ENCODE results near the gene NXN.

The NXN gene

DNA sequence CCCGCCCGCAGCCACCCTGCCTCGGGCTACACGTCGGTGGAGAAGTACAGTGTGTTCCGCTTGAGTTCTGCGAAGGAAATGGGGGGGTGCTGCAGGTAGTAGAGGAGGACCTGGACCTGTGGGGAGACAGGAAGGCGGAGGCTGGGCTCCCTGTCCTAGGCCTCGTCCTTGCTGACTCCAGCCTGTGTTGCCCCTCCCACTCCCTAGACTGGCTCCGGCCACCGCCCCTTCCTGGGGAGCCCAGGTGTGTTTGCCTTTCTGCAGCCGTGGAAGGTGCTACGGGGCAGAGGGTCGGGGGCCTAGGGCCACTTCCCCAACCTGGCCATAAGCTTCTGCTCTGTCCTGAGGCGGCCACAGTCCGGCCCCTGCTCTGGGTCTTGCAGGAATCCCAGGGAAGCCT, 26.5 kb upstream of the NXN start:
- CTCF ChIA-PET = interaction anchor here (1.0 kb wide), 1 partner anchor 9 kb away, joined by 3 read pairs; the partner anchor contains the start of gene TIMM22
- POLR2A ChIA-PET = no interaction called here
- DNase-seq (ENCODE audit: extremely low spot score) = no peak
- TF ChIP-seq, protein P1, sequence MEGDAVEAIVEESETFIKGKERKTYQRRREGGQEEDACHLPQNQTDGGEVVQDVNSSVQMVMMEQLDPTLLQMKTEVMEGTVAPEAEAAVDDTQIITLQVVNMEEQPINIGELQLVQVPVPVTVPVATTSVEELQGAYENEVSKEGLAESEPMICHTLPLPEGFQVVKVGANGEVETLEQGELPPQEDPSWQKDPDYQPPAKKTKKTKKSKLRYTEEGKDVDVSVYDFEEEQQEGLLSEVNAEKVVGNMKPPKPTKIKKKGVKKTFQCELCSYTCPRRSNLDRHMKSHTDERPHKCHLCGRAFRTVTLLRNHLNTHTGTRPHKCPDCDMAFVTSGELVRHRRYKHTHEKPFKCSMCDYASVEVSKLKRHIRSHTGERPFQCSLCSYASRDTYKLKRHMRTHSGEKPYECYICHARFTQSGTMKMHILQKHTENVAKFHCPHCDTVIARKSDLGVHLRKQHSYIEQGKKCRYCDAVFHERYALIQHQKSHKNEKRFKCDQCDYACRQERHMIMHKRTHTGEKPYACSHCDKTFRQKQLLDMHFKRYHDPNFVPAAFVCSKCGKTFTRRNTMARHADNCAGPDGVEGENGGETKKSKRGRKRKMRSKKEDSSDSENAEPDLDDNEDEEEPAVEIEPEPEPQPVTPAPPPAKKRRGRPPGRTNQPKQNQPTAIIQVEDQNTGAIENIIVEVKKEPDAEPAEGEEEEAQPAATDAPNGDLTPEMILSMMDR (IDR thresholded peaks at IDR 0.05; ENCODE audit: control extremely low read depth, extremely low read depth, low read depth, missing control alignments) = no peak

DNA sequence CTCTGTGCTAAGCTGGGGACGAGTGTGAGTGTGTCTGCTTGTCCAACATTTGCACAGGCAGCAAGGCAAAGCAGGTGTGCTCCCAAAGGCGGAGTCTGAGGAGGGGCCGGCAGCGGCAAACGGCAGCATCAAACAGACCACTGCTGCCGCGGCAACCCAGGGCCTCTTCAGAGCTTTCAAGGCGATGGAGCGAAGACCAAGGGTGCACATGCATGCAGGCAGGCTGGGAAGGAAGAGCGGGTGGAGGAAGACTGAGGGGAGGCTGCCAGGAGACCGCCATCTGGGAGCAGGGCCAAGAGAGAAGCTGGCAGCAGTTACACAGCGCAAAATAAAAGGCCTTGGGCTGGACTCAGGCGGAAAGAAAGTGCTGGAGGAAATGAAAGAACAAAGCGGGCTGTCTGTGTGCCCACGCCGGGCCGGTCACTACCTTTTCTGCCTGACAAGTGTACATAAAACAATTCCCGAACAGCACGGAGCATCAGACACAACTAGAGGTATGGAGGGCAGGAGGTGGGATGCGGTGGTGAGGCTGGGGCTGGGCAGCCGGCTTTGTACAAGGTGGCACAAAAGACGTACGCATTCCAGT, 25.9 kb upstream of the NXN start:
- no peak for DNase-seq (ENCODE audit: extremely low spot score)
- TF ChIP-seq, protein P1 (IDR thresholded peaks at IDR 0.05; ENCODE audit: control extremely low read depth, extremely low read depth, low read depth, missing control alignments) = no peak
- CTCF ChIA-PET = interaction anchor here (1.1 kb wide), 1 partner anchor 9 kb away, joined by 3 read pairs; the partner anchor contains the start of gene TIMM22
- POLR2A ChIA-PET = no interaction called here

DNA sequence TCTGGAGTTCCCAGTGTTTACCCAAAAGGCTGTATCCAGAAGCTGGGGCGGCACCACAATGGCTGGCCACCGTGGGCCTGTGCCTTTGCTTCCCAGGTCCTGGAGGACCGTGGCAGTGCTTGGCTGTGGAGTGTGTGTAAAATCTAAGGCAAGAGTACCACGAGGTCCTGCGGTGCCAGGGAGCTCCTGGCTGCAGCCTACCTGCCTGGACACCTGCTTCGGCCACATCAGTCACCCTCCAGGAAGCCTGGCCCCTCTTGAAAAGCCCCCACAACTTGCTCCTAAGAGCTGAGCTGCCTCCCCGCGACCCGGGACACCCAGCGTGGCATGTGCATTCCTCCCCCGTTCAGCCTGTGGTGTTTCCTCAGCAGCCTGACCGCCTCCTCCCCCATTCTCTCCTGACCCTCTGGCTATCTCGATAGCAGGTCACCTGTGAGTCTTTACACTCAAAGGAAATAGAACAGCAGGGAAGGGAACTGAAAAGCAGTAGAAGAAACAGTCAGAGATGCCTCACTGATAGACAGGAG, 25.3 kb upstream of the NXN start:
- no peak for DNase-seq (ENCODE audit: extremely low spot score)
- TF ChIP-seq, protein P1 (IDR thresholded peaks at IDR 0.05; ENCODE audit: control extremely low read depth, extremely low read depth, low read depth, missing control alignments) = no peak
- ChIA-PET CTCF (interaction anchor here (1.1 kb wide), 1 partner anchor 8 kb away, joined by 3 read pairs; the partner anchor contains the start of gene TIMM22), POLR2A (no interaction called here)

DNA sequence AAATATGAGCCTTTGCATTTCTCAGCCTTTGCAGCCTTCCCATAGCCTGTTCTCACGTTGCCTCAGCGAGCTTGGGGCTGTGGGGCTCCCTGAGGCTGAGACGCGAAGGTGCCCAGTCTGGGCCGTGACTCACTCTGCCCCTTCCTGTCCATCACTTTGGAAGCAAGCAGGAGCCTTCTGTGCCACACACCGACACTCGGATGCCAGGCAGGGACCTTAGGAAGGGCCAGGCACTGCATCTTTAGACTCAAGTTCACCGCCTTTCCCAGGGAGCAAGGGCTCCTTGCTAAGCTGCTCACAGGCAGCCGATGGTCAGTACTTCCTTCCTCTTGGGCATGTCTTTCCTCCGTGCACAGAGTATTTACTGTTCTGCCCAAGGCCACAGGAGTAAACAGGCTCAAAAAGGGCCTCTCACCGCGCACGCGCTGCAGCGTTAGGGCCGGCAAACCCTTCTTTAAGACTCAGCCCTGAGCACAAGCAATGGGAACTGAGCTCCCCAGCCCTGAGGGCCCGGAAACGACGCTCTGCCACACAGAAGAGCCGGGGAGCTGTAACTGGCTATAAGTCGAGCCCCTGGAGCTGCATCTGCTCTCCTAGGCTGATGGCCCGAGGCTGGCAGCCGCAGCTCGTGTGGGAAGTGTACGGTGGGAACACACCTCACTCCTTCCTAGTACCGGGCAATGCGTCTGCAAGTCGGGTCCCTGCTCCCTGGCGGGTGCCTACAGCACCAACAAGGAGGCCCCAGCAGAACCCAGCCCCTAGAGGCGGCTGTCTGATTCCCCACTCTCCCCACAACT, 24.6 kb upstream of the NXN start:
- no peak for DNase-seq (ENCODE audit: extremely low spot score)
- ChIA-PET POLR2A (no interaction called here), CTCF (interaction anchor here (1.1 kb wide), 1 partner anchor 7 kb away, joined by 3 read pairs; the partner anchor contains the start of gene TIMM22)
- TF ChIP-seq, protein P1 (IDR thresholded peaks at IDR 0.05; ENCODE audit: control extremely low read depth, extremely low read depth, low read depth, missing control alignments) = no peak

DNA sequence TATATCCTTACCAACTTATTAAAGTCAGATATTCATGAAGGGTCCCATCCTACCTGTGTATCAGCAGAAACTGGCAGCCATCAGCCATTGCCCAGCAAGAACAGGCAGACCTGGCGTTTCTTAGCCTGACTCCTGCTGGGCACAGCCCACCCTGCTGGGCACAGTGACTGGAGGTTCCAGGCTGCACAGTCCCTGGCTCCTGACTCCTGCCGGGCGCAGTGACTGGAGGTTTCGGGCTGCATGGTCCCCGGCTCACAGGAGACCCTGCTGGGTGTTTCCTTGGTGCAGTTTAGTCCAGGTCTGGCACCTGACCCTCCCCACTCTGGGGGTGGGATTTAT, 24.0 kb upstream of the NXN start:
- CTCF ChIA-PET = no interaction called here
- DNase-seq (ENCODE audit: extremely low spot score) = no peak
- TF ChIP-seq, protein P1 (IDR thresholded peaks at IDR 0.05; ENCODE audit: control extremely low read depth, extremely low read depth, low read depth, missing control alignments) = no peak
- POLR2A ChIA-PET = no interaction called here

DNA sequence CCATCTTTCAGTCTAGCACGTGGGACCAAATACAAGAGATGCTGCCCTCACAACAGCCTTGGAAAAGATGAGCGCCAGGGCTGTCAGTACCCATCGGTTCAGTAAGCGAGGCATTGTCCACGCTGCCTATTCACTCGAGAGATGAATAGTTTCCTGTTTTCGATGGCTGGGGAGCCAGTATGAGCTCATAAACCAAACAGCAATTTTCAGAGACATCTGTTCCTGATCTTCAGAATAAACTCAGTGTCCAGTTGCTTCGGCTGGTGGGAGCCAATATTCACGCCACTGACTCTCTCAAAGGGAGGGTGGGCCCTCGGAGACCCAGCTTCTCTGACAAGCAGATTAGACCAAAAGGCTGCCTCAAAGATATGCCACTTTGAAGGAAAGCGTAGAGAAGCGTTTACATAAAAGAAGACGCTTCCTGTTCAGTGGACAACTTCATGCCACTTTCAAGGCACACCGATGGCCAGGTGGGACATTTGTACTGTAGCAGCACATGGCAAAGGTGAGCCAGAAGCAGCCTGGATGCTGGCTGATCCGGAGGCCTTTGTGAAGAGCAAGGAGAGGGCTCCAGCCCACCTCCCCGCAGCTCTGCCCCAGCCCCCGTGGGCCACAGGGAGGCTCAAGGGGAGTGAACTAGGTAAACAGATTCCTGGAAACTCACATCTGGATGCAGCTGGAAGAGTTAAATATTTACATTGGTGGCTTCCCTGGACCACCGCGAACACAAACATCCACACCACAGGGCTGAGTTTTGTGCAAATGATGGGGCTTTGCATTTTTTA, 23.4 kb upstream of the NXN start:
- CTCF ChIA-PET = interaction anchor here (0.9 to 1.3 kb wide), 2 partner anchors 8 to 123 kb away, joined by 3 read pairs; no protein-coding TSS in a partner anchor

More for the DNA sequence above, 23.4 kb upstream of the NXN start:
- TF ChIP-seq, protein P1 (IDR thresholded peaks at IDR 0.05; ENCODE audit: control extremely low read depth, extremely low read depth, low read depth, missing control alignments) = no peak
- POLR2A ChIA-PET = no interaction called here
- no peak for DNase-seq (ENCODE audit: extremely low spot score)
